Activated CD4-positive, alpha-beta memory T cell treated with anti-CD3 and anti-CD28 coated beads, Interleukin-2, amount 10 ng/mL, durations not matched to agents 7 days and 5 days (primary cell): ENCODE results near the gene LBHD1. TPM values are rescaled to one million over a fixed set of nuclear protein-coding genes. Genes with fewer than 3 reads are reported as not detected.

Experiments used
- total RNA-seq, 2 experiments: library from RNA; stranded (reverse); gene quantifications; one replicate each; pipeline ENCODE4 v1.2.3, GENCODE V29; 2021

LBHD1 gene
- total RNA-seq, 2 experiments from 2014 or later = 17.2 to 18.3 TPM

Other genes with a start within 250 kb of the LBHD1 start
- gene AHNAK, start 125.5 kb downstream of the LBHD1 start, total RNA-seq = 100 to 1,000 TPM; 323 to 360 TPM
- 100 to 1,000 TPM; 991 to 999 TPM for gene EEF1G, start 98.4 kb downstream of the LBHD1 start, total RNA-seq
- gene TUT1, start 80.7 kb downstream of the LBHD1 start, total RNA-seq = 10 to 100 TPM; 23.7 to 25.2 TPM
- 100 to 1,000 TPM; 226 TPM for gene MTA2, start 70.4 kb downstream of the LBHD1 start, total RNA-seq
- gene EML3, start 59.5 kb downstream of the LBHD1 start, total RNA-seq = 100 to 1,000 TPM; 121 to 122 TPM
- 1 to 10 TPM; 1.6 to 2.2 TPM for gene ROM1, start 59.0 kb downstream of the LBHD1 start, total RNA-seq
- gene B3GAT3, start 50.3 kb downstream of the LBHD1 start, total RNA-seq = 10 to 100 TPM; 58.9 to 67.1 TPM
- gene GANAB, start 25.7 kb downstream of the LBHD1 start, total RNA-seq = 100 to 1,000 TPM; 278 to 284 TPM
- 10 to 100 TPM; 30.6 to 32.1 TPM for gene INTS5, start 19.0 kb downstream of the LBHD1 start, total RNA-seq
- gene C11orf98, start 7.1 kb downstream of the LBHD1 start, total RNA-seq = 10 to 100 TPM; 88.4 to 93.5 TPM
- 10 to 100 TPM; 16.6 to 18.3 TPM for gene CSKMT, start 7.0 kb downstream of the LBHD1 start, total RNA-seq
- 1 to 10 TPM; 7.9 to 8.2 TPM for gene UQCC3, start 594 bp downstream of the LBHD1 start, total RNA-seq
- 100 to 1,000 TPM; 135 to 139 TPM for gene UBXN1, start 6.8 kb upstream of the LBHD1 start, total RNA-seq
- gene LRRN4CL, start 17.3 kb upstream of the LBHD1 start, total RNA-seq = under 1 TPM; 0.18 to 0.20 TPM
- gene BSCL2, start 35.2 kb upstream of the LBHD1 start, total RNA-seq = 10 to 100 TPM; 24.2 to 28.9 TPM
- gene GNG3, start 35.4 kb upstream of the LBHD1 start, total RNA-seq = not detected
- gene HNRNPUL2, start 55.2 kb upstream of the LBHD1 start, total RNA-seq = 10 to 100 TPM; 65.1 to 65.3 TPM
- 10 to 100 TPM; 48.3 to 48.4 TPM for gene TTC9C, start 56.2 kb upstream of the LBHD1 start, total RNA-seq
- 10 to 100 TPM; 13.3 to 13.4 TPM for gene ZBTB3, start 81.9 kb upstream of the LBHD1 start, total RNA-seq
- gene POLR2G, start 89.3 kb upstream of the LBHD1 start, total RNA-seq = 10 to 100 TPM; 89.2 to 94.1 TPM
- gene TAF6L, start 99.1 kb upstream of the LBHD1 start, total RNA-seq = 10 to 100 TPM; 15.2 to 16.0 TPM
- 10 to 100 TPM; 46.9 to 48.2 TPM for gene TMEM179B, start 115.1 kb upstream of the LBHD1 start, total RNA-seq
- 10 to 100 TPM; 18.0 to 21.0 TPM for gene TMEM223, start 119.7 kb upstream of the LBHD1 start, total RNA-seq
- gene NXF1, start 133.2 kb upstream of the LBHD1 start, total RNA-seq = 10 to 100 TPM; 80.3 to 82.4 TPM
- 10 to 100 TPM; 40.6 to 41.6 TPM for gene STX5, start 159.8 kb upstream of the LBHD1 start, total RNA-seq
- gene TEX54, start 160.6 kb upstream of the LBHD1 start, total RNA-seq = not detected
- gene WDR74, start 167.3 kb upstream of the LBHD1 start, total RNA-seq = 10 to 100 TPM; 46.1 to 48.4 TPM
- 100 to 1,000 TPM; 262 to 279 TPM for gene SLC3A2, start 208.6 kb upstream of the LBHD1 start, total RNA-seq
- not detected for gene CHRM1, start 249.1 kb upstream of the LBHD1 start, total RNA-seq